Stimulated activated CD8-positive, alpha-beta memory T cell treated with anti-CD3 and anti-CD28 coated beads, Interleukin-7, amount 100 ng/mL, for 24 hours (primary cell): ENCODE data around the gene IL17RE.
"Not testable (repeated sequence)": the region's sequence is repeated elsewhere in the genome, so short reads cannot be mapped to it uniquely, and the experiment has no call there.

ENCODE experiments used
- DNase-seq: peaks from one replicate; pipeline ENCODE4 v3.0.0-alpha.2; 2020; ENCODE audit warnings: low read depth

IL17RE gene

GRCh38 chr3:9902372-9903237 is at the start of gene IL17RE:
Gene IL17RE, plus strand, starts transcription at chr3:9902848. Its CDS starts 85 bp downstream, at chr3:9902933.
- no peak for DNase-seq

GRCh38 chr3:9854291-9854940 is 48.2 kb upstream of the IL17RE start:
- DNase-seq = not testable (repeated sequence)

- no peak for DNase-seq
Observed at GRCh38 chr3:9855594-9855993, 47.1 kb upstream of the IL17RE start.

- no peak for DNase-seq
Observed at GRCh38 chr3:9859530-9860025, 43.1 kb upstream of the IL17RE start.

- no peak for DNase-seq
Observed at GRCh38 chr3:9861201-9861600, 41.4 kb upstream of the IL17RE start.

- DNase-seq = no peak
Observed at GRCh38 chr3:9861626-9862130, 41.0 kb upstream of the IL17RE start.

GRCh38 chr3:9862391-9863057 is 40.1 kb upstream of the IL17RE start:
- no peak for DNase-seq

- no peak for DNase-seq
Observed at GRCh38 chr3:9863058-9863772, 39.4 kb upstream of the IL17RE start.

- no peak for DNase-seq
Observed at GRCh38 chr3:9864200-9864927, 38.3 kb upstream of the IL17RE start.

GRCh38 chr3:9865125-9865637 is 37.5 kb upstream of the IL17RE start:
- DNase-seq = not testable (repeated sequence)

GRCh38 chr3:9866639-9867038 is 36.0 kb upstream of the IL17RE start:
- DNase-seq = no peak

GRCh38 chr3:9867106-9867505 is 35.5 kb upstream of the IL17RE start:
- no peak for DNase-seq

- DNase-seq = no peak
Observed at GRCh38 chr3:9869955-9870354, 32.7 kb upstream of the IL17RE start.

GRCh38 chr3:9870978-9871377 is 31.7 kb upstream of the IL17RE start:
- no peak for DNase-seq

- not testable (repeated sequence) for DNase-seq
Observed at GRCh38 chr3:9872067-9872466, 30.6 kb upstream of the IL17RE start.

GRCh38 chr3:9875448-9875847 is 27.2 kb upstream of the IL17RE start:
- DNase-seq = no peak

- not testable (repeated sequence) for DNase-seq
Observed at GRCh38 chr3:9876255-9876654, 26.4 kb upstream of the IL17RE start.

GRCh38 chr3:9876991-9877390 is 25.7 kb upstream of the IL17RE start:
- no peak for DNase-seq

GRCh38 chr3:9878700-9879099 is 23.9 kb upstream of the IL17RE start:
- no peak for DNase-seq

GRCh38 chr3:9879830-9880549 is 22.7 kb upstream of the IL17RE start, which contains the start of gene CIDEC:
Gene CIDEC, minus strand, starts transcription at chr3:9880253. Its CDS starts 1,767 bp downstream, at chr3:9878486.
- no peak for DNase-seq
